ENCODE results near the gene TLCD4.

Gene TLCD4

GRCh38 chr1:95098196-95098595 is 19.0 kb upstream of the TLCD4 start:
- H3K4me1 ChIP-seq (ENCODE audit: control insufficient read depth, insufficient read depth, low read length) = no peaks in the 10 kb centered on the region
- H3K36me3 ChIP-seq (ENCODE audit: control insufficient read depth, insufficient read depth, low read length) = no peaks in the 10 kb centered on the region
- H3K9me3 ChIP-seq (ENCODE audit: control insufficient read depth, insufficient read depth, low read length) = no peaks in the 10 kb centered on the region
- no peak overlapping the region for H3K4me3 ChIP-seq (ENCODE audit: low read depth, low read length)
- H3K27me3 ChIP-seq (ENCODE audit: control insufficient read depth, insufficient read depth, low read length) = no peaks in the 10 kb centered on the region
- no peak overlapping the region for H3K9ac ChIP-seq (ENCODE audit: low read depth, low read length)

DNA sequence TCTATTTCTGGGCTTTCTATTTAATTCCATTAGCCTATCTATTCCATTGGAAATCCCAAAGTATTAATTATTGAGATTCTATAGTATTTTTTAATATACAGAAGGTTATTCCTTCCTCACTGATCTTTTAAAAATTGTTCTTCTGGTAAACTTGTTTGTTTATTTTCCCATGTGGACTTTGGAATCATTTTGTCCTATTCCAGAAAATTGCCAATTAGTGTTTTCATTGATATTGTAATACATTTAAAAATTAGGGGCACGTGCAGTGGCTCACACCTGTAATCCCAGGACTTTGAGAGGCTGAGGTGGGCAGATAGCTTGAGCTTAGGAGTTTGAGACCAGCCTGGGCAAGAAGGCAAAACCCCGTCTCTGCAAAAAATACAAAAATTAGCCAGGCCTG is 8.4 kb upstream of the TLCD4 start:
- Histone ChIP-seq H3K27me3 (ENCODE audit: control insufficient read depth, insufficient read depth, low read length) (no peaks in the 10 kb centered on the region), H3K4me3 (ENCODE audit: low read depth, low read length) (no peak overlapping the region), H3K9ac (ENCODE audit: low read depth, low read length) (no peak overlapping the region), H3K4me1 (ENCODE audit: control insufficient read depth, insufficient read depth, low read length) (no peaks in the 10 kb centered on the region), H3K9me3 (ENCODE audit: control insufficient read depth, insufficient read depth, low read length) (no peaks in the 10 kb centered on the region), H3K36me3 (ENCODE audit: control insufficient read depth, insufficient read depth, low read length) (no peaks in the 10 kb centered on the region)

DNA sequence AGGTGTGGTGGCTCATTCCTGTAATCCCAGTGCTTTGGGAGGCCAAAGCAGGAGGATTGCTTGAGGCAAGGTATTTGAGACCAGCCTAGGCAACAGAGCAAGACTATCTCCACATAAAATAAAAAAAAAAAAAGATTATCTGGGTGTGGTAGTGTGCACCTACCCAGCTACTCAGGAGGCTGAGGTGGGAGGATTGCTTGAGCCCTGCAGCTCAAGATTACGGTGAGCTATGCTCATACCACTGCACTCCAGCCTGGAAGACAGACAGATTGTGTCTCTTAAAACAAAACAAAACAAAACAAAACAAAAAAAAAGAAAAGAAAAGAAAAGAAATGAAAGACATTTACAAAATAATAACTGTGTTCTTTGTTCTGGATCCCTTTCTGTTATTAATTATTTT is 6.1 kb upstream of the TLCD4 start:
- no peaks in the 10 kb centered on the region for H3K27me3 ChIP-seq (ENCODE audit: control insufficient read depth, insufficient read depth, low read length)
- H3K4me3 ChIP-seq (ENCODE audit: low read depth, low read length) = no peak overlapping the region
- no peaks in the 10 kb centered on the region for H3K4me1 ChIP-seq (ENCODE audit: control insufficient read depth, insufficient read depth, low read length)
- H3K36me3 ChIP-seq (ENCODE audit: control insufficient read depth, insufficient read depth, low read length) = no peaks in the 10 kb centered on the region
- no peak overlapping the region for H3K9ac ChIP-seq (ENCODE audit: low read depth, low read length)
- no peaks in the 10 kb centered on the region for H3K9me3 ChIP-seq (ENCODE audit: control insufficient read depth, insufficient read depth, low read length)

GRCh38 chr1:95113684-95114083 is 3.5 kb upstream of the TLCD4 start:
- peaks cover 8% of the 10 kb centered on the region for H3K27me3 ChIP-seq (ENCODE audit: control insufficient read depth, insufficient read depth, low read length)
- H3K4me1 ChIP-seq (ENCODE audit: control insufficient read depth, insufficient read depth, low read length) = no peaks in the 10 kb centered on the region
- H3K36me3 ChIP-seq (ENCODE audit: control insufficient read depth, insufficient read depth, low read length) = no peaks in the 10 kb centered on the region
- H3K9ac ChIP-seq (ENCODE audit: low read depth, low read length) = no peak overlapping the region
- H3K4me3 ChIP-seq (ENCODE audit: low read depth, low read length) = no peak overlapping the region
- no peaks in the 10 kb centered on the region for H3K9me3 ChIP-seq (ENCODE audit: control insufficient read depth, insufficient read depth, low read length)

- H3K36me3 ChIP-seq (ENCODE audit: control insufficient read depth, insufficient read depth, low read length) = no peaks in the 10 kb centered on the region
- peaks cover 10% of the 10 kb centered on the region for H3K27me3 ChIP-seq (ENCODE audit: control insufficient read depth, insufficient read depth, low read length)
- no peaks in the 10 kb centered on the region for H3K4me1 ChIP-seq (ENCODE audit: control insufficient read depth, insufficient read depth, low read length)
- no peak overlapping the region for H3K9ac ChIP-seq (ENCODE audit: low read depth, low read length)
- no peaks in the 10 kb centered on the region for H3K9me3 ChIP-seq (ENCODE audit: control insufficient read depth, insufficient read depth, low read length)
- no peak overlapping the region for H3K4me3 ChIP-seq (ENCODE audit: low read depth, low read length)
These were observed 1.4 kb upstream of the TLCD4 start for GRCh38 chr1:95115708-95116137.

DNA sequence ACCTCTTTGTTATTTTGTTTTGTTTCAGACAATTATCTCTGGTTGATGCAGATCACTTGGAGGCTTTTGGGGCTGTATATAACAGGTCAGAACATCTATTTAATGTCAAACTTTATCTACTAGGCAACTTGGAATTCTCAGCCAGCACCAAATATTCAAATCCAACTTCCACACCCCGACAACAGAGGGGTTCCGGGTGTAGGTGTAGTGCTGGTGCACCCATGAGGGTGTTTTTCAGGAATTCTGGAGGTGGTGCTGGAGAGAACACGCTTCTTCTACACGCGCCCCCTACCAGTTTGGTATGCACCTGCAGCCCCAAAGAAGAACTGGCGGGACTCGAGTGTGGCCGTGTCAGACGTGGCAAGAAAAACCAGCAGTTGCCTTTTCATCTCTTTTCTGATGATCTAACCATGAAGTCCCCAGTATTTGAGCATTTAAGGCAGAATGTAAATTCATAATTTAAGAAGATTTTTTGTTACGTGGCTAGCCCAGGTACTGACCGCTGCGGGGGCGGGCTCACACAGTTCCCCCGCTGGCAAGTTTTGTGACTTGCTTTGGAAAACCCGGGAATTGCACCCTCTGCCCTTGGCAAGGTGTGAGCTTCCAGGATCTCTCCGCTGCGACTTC is 462 bp upstream of the TLCD4 start:
- peaks cover 10% of the 10 kb centered on the region for H3K27me3 ChIP-seq (ENCODE audit: control insufficient read depth, insufficient read depth, low read length)
- no peaks in the 10 kb centered on the region for H3K9me3 ChIP-seq (ENCODE audit: control insufficient read depth, insufficient read depth, low read length)
- peak overlapping the region; percentile 9 for H3K9ac ChIP-seq (ENCODE audit: low read depth, low read length)
- no peaks in the 10 kb centered on the region for H3K4me1 ChIP-seq (ENCODE audit: control insufficient read depth, insufficient read depth, low read length)
- H3K4me3 ChIP-seq (ENCODE audit: low read depth, low read length) = peak overlapping the region; percentile 62
- no peaks in the 10 kb centered on the region for H3K36me3 ChIP-seq (ENCODE audit: control insufficient read depth, insufficient read depth, low read length)

DNA sequence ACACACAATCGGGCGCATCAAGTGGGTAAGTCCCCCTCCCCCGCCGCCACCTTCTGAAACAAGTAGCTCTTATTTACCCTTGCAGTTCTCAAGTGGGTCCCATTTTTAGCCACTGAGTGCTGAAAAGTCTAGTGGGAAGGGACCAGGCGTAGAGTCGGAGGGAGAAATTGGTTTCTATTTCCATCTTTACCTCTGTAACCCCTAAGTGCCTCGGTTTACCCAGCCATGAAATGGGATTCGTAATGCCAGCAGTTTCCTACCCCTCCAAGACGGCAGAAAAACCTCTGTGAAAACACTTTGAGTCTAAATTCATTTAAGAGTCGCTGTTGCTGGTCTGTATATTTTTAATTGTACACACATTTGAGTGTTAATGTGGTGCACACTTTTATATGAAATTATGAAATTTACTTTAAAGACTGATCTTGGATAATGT is 928 bp downstream of the TLCD4 start:
- H3K9ac ChIP-seq (ENCODE audit: low read depth, low read length) = peak overlapping the region; percentile 13

DNA sequence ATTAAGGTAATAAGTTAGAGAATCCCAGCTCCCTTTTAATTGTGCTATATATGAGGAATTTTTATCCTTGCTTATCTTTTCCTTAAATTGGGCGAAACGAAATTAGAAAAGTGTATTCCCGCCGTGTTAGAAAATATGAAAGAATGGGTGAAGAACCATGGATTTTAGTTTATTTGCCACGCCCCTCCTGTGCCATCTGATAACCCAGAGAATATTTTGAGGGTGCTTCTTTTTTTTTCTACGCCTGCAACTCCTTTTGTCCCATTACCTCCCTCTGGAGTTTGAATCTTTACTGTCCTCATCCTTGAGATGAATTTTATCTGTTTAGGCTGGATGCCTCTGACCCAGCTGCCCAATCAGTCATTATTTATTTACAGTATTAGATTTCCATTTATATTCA is 1.6 kb downstream of the TLCD4 start:
- Histone ChIP-seq H3K27me3 (ENCODE audit: control insufficient read depth, insufficient read depth, low read length) (peaks cover 10% of the 10 kb centered on the region), H3K9ac (ENCODE audit: low read depth, low read length) (no peak overlapping the region), H3K4me3 (ENCODE audit: low read depth, low read length) (no peak overlapping the region), H3K9me3 (ENCODE audit: control insufficient read depth, insufficient read depth, low read length) (no peaks in the 10 kb centered on the region), H3K4me1 (ENCODE audit: control insufficient read depth, insufficient read depth, low read length) (no peaks in the 10 kb centered on the region), H3K36me3 (ENCODE audit: control insufficient read depth, insufficient read depth, low read length) (no peaks in the 10 kb centered on the region)

More for the DNA sequence above, 928 bp downstream of the TLCD4 start:
- Histone ChIP-seq H3K4me1 (ENCODE audit: control insufficient read depth, insufficient read depth, low read length) (no peaks in the 10 kb centered on the region), H3K36me3 (ENCODE audit: control insufficient read depth, insufficient read depth, low read length) (no peaks in the 10 kb centered on the region), H3K9me3 (ENCODE audit: control insufficient read depth, insufficient read depth, low read length) (no peaks in the 10 kb centered on the region), H3K4me3 (ENCODE audit: low read depth, low read length) (peak overlapping the region; percentile 62), H3K27me3 (ENCODE audit: control insufficient read depth, insufficient read depth, low read length) (peaks cover 10% of the 10 kb centered on the region)

DNA sequence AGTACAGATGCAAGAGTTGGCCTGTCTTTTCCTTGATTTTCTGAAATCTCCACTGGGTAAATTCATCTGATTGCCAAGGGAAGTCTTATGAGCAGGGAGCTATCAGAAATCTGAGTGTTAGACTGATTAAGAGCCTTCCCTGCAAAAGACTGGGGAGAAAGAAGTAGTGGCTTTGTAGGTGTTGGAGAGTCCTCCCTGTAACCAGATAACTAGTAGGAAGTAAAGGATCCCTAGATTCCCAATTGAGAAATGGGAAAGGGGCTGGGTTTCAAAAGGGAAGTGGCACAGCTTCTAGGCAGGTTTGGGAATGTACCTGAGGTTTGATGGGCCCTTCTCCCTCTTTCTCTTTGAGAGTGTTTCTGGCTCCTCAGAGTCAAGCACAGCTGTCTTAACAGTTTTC is 2.1 kb downstream of the TLCD4 start:
- H3K36me3 ChIP-seq (ENCODE audit: control insufficient read depth, insufficient read depth, low read length) = no peaks in the 10 kb centered on the region
- H3K9me3 ChIP-seq (ENCODE audit: control insufficient read depth, insufficient read depth, low read length) = no peaks in the 10 kb centered on the region
- H3K27me3 ChIP-seq (ENCODE audit: control insufficient read depth, insufficient read depth, low read length) = peaks cover 10% of the 10 kb centered on the region
- no peak overlapping the region for H3K9ac ChIP-seq (ENCODE audit: low read depth, low read length)
- H3K4me3 ChIP-seq (ENCODE audit: low read depth, low read length) = no peak overlapping the region
- H3K4me1 ChIP-seq (ENCODE audit: control insufficient read depth, insufficient read depth, low read length) = no peaks in the 10 kb centered on the region

DNA sequence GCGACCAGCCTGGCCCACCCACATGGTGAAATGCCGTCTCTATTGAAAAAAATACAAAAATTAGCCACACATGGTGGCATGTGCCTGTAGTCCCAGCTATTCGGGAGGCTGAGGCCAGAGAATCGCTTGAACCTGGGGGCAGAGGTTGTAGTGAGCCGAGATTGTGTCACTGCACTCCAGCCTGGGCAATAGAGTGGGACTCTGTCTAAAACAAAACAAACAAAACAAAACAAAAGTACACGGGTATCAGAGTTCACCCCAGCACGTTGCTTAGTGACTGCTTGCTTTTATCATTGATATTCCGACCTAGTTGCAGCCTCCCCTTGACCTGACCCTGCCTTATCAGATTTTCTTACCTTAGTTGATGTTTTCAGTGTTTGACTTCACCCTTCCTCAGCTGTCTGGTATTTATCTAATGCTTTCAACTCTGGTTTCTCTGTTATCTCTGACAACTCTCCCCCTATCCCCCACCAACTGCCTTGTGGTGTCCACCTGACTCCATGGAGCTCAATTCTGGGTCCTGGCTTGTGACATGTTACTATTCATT is 5.1 kb downstream of the TLCD4 start:
- Histone ChIP-seq H3K27me3 (ENCODE audit: control insufficient read depth, insufficient read depth, low read length) (peaks cover 10% of the 10 kb centered on the region), H3K9ac (ENCODE audit: low read depth, low read length) (no peak overlapping the region), H3K4me3 (ENCODE audit: low read depth, low read length) (no peak overlapping the region), H3K4me1 (ENCODE audit: control insufficient read depth, insufficient read depth, low read length) (no peaks in the 10 kb centered on the region), H3K36me3 (ENCODE audit: control insufficient read depth, insufficient read depth, low read length) (no peaks in the 10 kb centered on the region), H3K9me3 (ENCODE audit: control insufficient read depth, insufficient read depth, low read length) (no peaks in the 10 kb centered on the region)

GRCh38 chr1:95124342-95124741 is 7.2 kb downstream of the TLCD4 start:
- no peaks in the 10 kb centered on the region for H3K4me1 ChIP-seq (ENCODE audit: control insufficient read depth, insufficient read depth, low read length)
- no peak overlapping the region for H3K9ac ChIP-seq (ENCODE audit: low read depth, low read length)
- H3K27me3 ChIP-seq (ENCODE audit: control insufficient read depth, insufficient read depth, low read length) = no peaks in the 10 kb centered on the region

DNA sequence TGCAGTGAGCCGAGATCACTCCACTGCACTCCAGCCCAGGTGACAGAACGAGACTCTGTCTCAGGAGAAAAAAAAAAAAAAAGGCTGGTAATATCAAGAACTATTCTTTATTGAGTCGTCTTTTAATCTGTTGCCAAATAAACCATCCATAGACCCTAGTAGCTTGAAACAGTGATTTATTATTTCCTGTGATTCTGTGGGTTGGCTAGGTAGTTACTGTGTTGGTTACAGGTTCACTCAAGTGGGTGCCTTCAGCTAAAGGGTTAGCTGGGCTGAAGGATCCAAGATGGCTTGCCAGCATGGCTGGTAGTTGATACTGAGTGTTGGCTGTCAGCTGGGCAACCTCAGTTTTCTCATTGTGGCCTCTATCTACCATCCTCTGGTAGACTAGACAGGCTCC is 9.2 kb downstream of the TLCD4 start:
- no peaks in the 10 kb centered on the region for H3K27me3 ChIP-seq (ENCODE audit: control insufficient read depth, insufficient read depth, low read length)
- H3K36me3 ChIP-seq (ENCODE audit: control insufficient read depth, insufficient read depth, low read length) = no peaks in the 10 kb centered on the region
- no peaks in the 10 kb centered on the region for H3K4me1 ChIP-seq (ENCODE audit: control insufficient read depth, insufficient read depth, low read length)
- no peak overlapping the region for H3K4me3 ChIP-seq (ENCODE audit: low read depth, low read length)
- no peaks in the 10 kb centered on the region for H3K9me3 ChIP-seq (ENCODE audit: control insufficient read depth, insufficient read depth, low read length)
- no peak overlapping the region for H3K9ac ChIP-seq (ENCODE audit: low read depth, low read length)

More at GRCh38 chr1:95124342-95124741, 7.2 kb downstream of the TLCD4 start:
- Histone ChIP-seq H3K4me3 (ENCODE audit: low read depth, low read length) (no peak overlapping the region), H3K9me3 (ENCODE audit: control insufficient read depth, insufficient read depth, low read length) (no peaks in the 10 kb centered on the region), H3K36me3 (ENCODE audit: control insufficient read depth, insufficient read depth, low read length) (no peaks in the 10 kb centered on the region)
